ENCODE data around the gene CDIPT.

Gene CDIPT

DNA sequence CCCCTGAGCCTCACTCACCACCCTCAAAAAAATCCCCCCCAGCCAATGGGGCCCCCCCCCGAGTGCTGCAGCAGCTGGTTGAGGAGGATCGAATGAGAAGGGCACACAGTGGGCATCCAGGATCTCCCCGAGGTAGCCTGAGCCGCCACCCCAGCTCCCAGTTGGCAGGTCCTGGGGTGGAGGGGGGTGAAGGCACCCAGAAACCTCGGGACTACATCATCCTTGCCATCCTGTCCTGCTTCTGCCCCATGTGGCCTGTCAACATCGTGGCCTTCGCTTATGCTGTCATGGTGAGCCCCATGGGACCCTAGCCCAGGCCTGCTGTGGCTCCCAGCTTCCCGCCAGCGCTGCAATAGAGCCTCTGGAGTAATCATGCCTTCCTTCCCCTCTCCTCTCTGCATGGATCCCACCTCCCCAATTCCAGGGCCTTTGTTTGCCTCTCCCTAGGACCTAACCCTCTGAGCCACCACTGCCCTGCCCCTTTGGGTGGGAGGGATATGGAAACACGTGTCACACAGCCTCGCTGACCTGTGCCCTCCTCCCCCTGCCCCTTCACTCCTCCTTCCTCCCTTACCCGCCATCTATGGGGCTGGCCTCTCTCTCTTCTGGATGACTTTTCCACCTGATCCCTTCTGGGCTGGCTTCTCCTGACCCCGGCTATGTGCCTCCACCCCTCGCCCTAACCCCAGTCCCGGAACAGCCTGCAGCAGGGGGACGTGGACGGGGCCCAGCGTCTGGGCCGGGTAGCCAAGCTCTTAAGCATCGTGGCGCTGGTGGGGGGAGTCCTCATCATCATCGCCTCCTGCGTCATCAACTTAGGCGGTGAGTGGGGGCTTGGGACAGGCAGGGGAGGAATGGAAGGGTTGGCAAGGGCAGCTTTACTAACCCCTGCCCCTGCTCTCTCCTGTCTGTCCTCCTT is 49.1 kb downstream of the CDIPT start:
- in situ Hi-C loops (cut with HindIII; ENCODE audit: low sequenced_read_pairs), result no loop called here

DNA sequence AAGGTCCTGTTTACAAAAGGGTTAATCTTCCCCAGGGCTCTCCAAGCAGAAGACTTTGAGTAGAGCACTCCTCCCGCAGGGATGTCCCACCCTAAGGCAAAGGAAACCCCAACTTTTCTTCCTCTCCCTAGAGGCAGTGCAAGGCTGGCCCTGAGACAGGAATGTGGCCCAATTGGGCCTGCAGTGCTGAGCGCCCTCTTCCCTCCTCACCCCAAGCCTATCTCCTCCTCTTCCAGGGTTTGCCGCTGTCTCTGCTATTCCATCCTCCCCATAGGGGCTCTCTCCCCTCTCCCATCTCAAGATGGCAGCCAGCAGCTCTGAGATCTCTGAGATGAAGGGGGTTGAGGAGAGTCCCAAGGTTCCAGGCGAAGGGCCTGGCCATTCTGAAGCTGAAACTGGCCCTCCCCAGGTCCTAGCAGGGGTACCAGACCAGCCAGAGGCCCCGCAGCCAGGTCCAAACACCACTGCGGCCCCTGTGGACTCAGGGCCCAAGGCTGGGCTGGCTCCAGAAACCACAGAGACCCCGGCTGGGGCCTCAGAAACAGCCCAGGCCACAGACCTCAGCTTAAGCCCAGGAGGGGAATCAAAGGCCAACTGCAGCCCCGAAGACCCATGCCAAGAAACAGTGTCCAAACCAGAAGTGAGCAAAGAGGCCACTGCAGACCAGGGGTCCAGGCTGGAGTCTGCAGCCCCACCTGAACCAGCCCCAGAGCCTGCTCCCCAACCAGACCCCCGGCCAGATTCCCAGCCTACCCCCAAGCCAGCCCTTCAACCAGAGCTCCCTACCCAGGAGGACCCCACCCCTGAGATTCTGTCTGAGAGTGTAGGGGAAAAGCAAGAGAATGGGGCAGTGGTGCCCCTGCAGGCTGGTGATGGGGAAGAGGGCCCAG is 50.0 kb downstream of the CDIPT start:
- in situ Hi-C loops (cut with HindIII; ENCODE audit: low sequenced_read_pairs), result no loop called here

DNA sequence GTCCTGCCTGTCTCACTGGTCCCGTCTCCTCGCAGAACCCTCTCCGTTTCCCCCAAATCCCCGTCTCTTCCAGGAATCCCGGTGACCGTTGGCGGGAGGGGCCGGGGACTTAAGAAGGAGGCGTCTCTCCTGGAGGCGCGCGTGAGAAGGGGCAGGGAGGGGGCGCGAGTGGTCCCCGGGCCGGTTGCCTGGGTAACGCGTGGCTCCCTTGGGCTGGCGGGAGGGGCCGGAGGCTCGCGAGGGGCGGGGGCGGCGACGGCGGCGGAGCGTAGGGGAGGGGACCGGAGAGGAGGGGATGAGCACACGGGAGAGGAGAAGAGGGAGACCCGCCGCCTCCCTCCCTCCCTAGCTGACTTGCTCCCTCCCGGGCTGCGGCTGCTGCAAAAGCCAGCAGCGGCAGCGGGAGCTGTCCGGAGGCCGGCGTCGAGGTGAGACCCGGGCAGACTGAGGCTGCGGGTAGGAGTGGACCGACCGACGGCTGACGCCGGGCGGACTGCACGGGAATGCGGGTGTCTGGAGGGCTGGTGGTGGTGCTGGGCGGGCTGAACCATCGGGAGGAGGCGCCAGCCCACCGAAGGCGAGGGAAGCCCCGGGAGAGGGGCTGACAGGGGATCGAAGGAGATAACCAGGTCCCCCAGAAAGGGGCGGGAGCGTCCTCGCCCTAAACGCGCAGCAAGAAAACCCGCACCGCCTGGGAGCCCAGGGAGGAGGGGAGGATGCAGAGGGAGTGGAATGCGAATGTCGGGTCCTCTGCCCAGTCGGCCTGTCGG is 50.9 kb downstream of the CDIPT start, which contains the start of gene PRRT2:
TSS of gene PRRT2 (plus strand) at position 298 of the 770 bp plus-strand sequence. CDS start 862 bp downstream, outside the sequence.
- in situ Hi-C loops (cut with HindIII; ENCODE audit: low sequenced_read_pairs), result no loop called here

DNA sequence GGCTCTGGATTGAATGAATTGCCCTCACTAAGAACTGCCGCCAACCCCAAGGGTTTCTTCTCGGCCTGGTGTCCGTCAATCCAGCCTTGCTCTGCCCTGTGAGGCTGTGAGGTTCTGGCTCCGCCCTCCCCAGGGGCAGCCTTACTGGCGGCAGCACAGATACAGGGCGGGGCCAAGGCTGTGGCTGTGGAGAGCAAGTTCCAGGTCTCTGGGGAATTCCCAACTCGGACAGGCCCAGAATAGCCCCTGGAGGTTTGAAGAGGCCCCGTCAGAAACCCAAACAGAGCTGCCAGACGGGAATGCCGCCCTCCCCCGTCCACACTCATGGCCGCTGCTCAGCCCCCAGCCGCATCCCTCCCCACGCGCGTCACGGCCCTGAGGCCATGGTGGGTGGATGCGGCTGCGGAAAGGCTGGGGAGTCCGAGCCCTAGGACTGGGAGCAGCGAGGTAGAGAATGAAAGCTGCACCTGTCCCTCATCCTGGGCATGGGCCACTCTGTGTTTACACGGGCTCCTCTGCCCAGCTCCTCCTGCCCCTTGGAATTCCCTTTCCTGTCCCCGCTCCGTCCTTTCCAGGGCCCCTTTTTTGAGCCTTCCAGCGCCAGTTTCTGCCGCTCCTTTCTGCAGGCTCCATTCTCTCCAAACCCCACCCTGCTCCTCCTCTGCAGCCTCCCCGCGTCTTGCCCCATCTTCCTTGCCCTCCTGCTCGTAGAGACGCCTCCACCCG is 51.7 kb downstream of the CDIPT start:
- in situ Hi-C loops (cut with HindIII; ENCODE audit: low sequenced_read_pairs), result no loop called here

DNA sequence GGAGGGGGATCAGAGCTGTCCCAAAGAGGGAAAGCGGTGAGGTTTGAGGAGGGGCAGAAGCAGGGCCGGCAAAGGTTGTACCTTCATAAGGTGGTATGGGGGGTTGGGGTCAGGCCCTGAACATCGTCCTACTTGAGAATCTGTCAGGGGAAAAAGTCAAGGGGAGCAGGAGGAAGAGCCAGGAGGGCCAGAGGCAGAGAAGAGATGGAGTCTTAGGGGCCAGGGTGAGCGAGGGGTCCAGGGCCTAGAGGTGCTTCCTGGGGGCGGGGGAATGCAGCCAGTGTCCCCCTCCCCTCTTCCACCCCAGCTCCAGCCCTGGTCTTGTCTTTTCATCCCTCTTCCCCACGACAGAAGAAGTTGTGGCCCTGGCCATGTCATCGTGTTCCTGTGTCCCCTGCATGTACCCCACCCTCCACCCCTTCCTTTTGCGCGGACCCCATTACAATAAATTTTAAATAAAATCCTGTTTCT is 52.3 kb downstream of the CDIPT start:
- in situ Hi-C loops (cut with HindIII; ENCODE audit: low sequenced_read_pairs), result no loop called here

DNA sequence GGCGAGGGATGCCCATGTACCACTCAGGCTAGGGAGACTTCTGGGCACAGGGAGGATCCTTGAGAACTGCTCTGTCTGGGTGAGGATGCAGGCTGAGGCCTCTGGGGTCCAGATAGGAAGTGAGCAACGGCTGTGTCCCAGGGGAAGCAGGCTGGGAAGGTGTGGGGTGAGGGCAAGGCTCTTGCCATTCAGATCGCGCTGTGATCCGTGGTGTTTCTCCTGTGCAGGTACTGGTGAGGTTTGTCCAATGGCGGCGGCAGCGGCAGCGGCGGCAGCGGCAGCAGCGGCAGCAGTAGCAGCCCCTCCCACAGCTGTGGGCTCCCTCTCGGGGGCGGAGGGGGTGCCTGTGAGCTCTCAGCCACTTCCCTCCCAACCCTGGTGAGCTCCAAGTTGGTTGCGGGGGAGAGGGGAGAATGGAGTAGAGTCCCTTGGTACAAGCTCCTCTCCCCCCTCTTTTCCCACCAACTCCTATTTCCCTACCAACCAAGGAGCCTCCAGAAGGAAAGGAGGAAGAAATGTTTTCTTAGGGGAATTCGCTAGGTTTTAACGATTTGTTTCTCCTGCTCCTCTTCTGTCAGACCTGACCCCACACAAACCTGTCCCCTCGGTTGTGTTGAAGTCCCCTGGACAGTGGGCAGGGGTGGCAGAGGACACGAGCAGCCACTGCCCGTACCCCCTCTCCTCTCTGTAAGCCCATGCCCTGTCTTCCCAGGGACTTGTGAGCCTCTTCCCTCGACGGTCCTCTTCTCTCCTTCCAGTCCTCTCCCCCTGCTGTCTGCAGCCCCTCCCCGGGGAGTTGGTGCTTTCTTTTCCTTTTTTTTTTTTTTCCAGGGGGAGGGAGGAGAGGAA is 53.0 kb downstream of the CDIPT start:
- in situ Hi-C loops (cut with HindIII; ENCODE audit: low sequenced_read_pairs), result loop anchor here (10.0 kb wide), 2 partner anchors 55 to 165 kb away; partner anchors contain the start of genes CDIPT and TAOK2

DNA sequence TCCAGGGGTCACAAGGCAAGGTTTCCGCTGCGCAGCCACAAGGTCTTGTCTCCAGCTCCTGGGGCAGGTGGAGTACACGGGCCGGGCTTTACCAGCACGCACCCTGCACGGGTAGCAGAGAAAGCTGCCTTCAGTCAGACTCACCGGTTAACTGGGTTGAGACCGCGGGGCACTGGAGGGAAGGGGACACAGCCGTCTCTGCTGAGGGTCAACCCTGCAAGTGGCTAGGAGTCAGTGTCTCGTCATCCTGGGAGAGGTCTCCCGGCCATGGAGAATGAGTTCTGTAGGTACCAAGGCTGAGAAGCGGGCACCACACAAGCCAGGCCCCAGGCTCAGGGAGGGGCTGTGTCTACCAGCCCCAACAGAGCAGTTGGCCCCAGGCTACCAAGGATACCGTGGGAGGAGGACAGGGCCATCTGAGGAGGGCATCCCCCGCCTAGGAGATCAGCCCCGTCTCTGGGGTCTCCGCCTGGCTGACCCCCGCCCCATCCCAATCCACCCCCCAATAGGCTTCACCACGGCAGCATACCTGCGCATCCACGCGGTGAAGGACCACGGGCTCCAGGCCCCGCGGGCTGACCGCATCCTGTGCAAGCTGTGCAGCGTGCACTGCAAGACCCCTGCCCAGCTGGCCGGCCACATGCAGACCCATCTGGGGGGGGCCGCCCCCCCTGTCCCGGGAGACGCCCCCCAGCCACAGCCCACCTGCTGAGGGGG is 53.8 kb downstream of the CDIPT start:
- in situ Hi-C loops (cut with HindIII; ENCODE audit: low sequenced_read_pairs), result loop anchor here (10.0 kb wide), 2 partner anchors 56 to 166 kb away; partner anchors contain the start of genes CDIPT and TAOK2

All from endothelial cell of hepatic sinusoid (primary cell).